Heart left ventricle (tissue), 13 donors: ENCODE results near the gene GRM7.

Experiments
- POLR2A ChIP-seq, 2 donors: fragments of 450-650 bp; IDR thresholded peaks; one replicate each; pipeline ENCODE4 v1.6.1; 2017; ENCODE audit warnings: antibody characterized with exemption in 2 of 2, mild to moderate bottlenecking in 2 of 2, moderate library complexity in 2 of 2
- TF ChIP-seq, protein P1 (sequence below), 12 donors: fragments of 200-600 bp; sonication (generic) in 4 of 12; IDR thresholded peaks; one replicate each; pipeline versions ENCODE4 v1.5.0 to v1.8.0; 2018 to 2022; ENCODE audit warnings: antibody characterized with exemption in 12 of 12, mild to moderate bottlenecking in 5 of 12
- donor health status: ischemic (EF 13 %, LVEDD 7.1; RV severe dilation, severe dysfunction).
- donor health status: DM: no; HTN: yes; CAD: no.
- donor health status: DM: no; HTN: no; CAD: no.
- donor health status: ischemic (EF 25% LVEDD 6.9; RV normal size, moderate dysfunction).
- donor health status: ischemic (EF 25% LVEDD 5.7; RV mildly dilated, moderate dysfunction).
- donor health status: ischemic (EF 35%, LVEDD 5.7; RV mildly dilated, moderate dysfunction).
- donor health status: nonischemic (EF 11% LVEDD 7.7; RV severe dilation, severe dysfunction).
- donor health status: DM: yes; HTN: yes; CAD: no.
- donor health status: PGD.
- donor health status: ischemic (EF 29% LVEDD 5.4; RV normal size, mild dysfunction).
- donor health status: nonischemic (EF 23%, LVEDD 6.1; RV moderate dilation, normal function).

- TF ChIP-seq, protein P1, sequence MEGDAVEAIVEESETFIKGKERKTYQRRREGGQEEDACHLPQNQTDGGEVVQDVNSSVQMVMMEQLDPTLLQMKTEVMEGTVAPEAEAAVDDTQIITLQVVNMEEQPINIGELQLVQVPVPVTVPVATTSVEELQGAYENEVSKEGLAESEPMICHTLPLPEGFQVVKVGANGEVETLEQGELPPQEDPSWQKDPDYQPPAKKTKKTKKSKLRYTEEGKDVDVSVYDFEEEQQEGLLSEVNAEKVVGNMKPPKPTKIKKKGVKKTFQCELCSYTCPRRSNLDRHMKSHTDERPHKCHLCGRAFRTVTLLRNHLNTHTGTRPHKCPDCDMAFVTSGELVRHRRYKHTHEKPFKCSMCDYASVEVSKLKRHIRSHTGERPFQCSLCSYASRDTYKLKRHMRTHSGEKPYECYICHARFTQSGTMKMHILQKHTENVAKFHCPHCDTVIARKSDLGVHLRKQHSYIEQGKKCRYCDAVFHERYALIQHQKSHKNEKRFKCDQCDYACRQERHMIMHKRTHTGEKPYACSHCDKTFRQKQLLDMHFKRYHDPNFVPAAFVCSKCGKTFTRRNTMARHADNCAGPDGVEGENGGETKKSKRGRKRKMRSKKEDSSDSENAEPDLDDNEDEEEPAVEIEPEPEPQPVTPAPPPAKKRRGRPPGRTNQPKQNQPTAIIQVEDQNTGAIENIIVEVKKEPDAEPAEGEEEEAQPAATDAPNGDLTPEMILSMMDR (IDR thresholded peaks at IDR 0.05) = no peak
- TF ChIP-seq POLR2A (IDR thresholded peaks at IDR 0.05) = no peak
Observed at GRCh38 chr3:7615043-7615442, 754.1 kb downstream of the GRM7 start.
